Body of pancreas (tissue), 4 donors: ENCODE measurements around the gene LSMEM2.

Experiments used
- CTCF ChIP-seq, 7 experiments: fragments of 450-650 bp in 4 of 7; fragments of 200-600 bp in 3 of 7; sonication (generic) in 3 of 7; IDR thresholded peaks; one replicate each; pipeline ENCODE4 v1.5.1; 2016 to 2019; ENCODE audit warnings: antibody characterized with exemption in 7 of 7
- POLR2A ChIP-seq, 3 donors: fragments of 450-650 bp; IDR thresholded peaks; one replicate each; pipeline ENCODE4 v1.6.1; 2016; ENCODE audit warnings: antibody characterized with exemption in 3 of 3, mild to moderate bottlenecking in 2 of 3

- TF ChIP-seq POLR2A (IDR thresholded peaks at IDR 0.05): peak in 2 of 3 donors; percentile 13 to 19
- TF ChIP-seq CTCF (IDR thresholded peaks at IDR 0.05): no peak
These were observed 54.9 kb downstream of the LSMEM2 start for GRCh38 chr3:50333744-50334328.
